ENCODE results near the gene NUDT1.

DNA sequence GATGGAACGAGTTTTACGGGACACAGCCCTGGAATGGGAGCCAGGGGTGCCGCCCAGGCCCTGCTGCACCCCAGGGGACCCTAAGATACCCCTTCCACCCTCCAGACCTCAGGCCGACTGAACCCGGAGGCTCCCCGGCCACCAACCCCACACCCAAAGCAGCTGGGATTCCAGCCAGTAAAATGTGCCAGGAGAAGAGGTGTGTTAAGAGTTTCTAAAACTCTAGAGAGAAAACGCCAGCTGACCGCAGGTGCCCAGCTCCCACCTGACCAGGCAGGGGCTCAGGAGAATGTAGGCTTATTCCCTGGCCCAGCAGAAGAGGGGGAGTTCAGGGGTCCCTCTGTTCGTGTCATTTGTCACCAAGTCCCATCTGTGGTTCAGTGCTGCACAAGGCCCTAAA lies 17.5 kb downstream of the NUDT1 start:
- TF ChIP-seq EZH2 (IDR thresholded peaks at IDR 0.05; ENCODE audit: borderline replicate concordance): no peak
- TF ChIP-seq, protein P1, sequence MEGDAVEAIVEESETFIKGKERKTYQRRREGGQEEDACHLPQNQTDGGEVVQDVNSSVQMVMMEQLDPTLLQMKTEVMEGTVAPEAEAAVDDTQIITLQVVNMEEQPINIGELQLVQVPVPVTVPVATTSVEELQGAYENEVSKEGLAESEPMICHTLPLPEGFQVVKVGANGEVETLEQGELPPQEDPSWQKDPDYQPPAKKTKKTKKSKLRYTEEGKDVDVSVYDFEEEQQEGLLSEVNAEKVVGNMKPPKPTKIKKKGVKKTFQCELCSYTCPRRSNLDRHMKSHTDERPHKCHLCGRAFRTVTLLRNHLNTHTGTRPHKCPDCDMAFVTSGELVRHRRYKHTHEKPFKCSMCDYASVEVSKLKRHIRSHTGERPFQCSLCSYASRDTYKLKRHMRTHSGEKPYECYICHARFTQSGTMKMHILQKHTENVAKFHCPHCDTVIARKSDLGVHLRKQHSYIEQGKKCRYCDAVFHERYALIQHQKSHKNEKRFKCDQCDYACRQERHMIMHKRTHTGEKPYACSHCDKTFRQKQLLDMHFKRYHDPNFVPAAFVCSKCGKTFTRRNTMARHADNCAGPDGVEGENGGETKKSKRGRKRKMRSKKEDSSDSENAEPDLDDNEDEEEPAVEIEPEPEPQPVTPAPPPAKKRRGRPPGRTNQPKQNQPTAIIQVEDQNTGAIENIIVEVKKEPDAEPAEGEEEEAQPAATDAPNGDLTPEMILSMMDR (IDR thresholded peaks at IDR 0.05; ENCODE audit: poor library complexity): no peak

All from hepatocyte (in vitro differentiated cells).